Esophagus squamous epithelium (tissue), 4 donors: ENCODE measurements around the gene OVAAL.

Experiments
- CTCF ChIP-seq, 6 experiments: fragments of 450-650 bp in 4 of 6; fragments of 200-600 bp in 2 of 6; sonication (generic) in 2 of 6; IDR thresholded peaks; one replicate each; pipeline ENCODE4 v1.5.1; 2016 to 2019; ENCODE audit warnings: antibody characterized with exemption in 6 of 6, mild to moderate bottlenecking in 4 of 6, moderate library complexity in 4 of 6
- POLR2A ChIP-seq, 4 donors: fragments of 450-650 bp; IDR thresholded peaks; one replicate each; pipeline ENCODE4 v1.6.1; 2017; ENCODE audit warnings: antibody characterized with exemption in 4 of 4, mild to moderate bottlenecking in 4 of 4, moderate library complexity in 3 of 4

- no peak for TF ChIP-seq CTCF (IDR thresholded peaks at IDR 0.05)
- no peak for TF ChIP-seq POLR2A (IDR thresholded peaks at IDR 0.05)
These were observed 12.5 kb downstream of the OVAAL start for GRCh38 chr1:180571060-180571831.
